H1 (cell line): Measurements from ENCODE around the gene FOXN3. TPM values are rescaled to one million over a fixed set of nuclear protein-coding genes. Genes with fewer than 3 reads are reported as not detected.

Source experiments
- ASH2L ChIP-seq: fragments of 200-600, 300-600 bp; sonication (generic); IDR thresholded peaks from one replicate; pipeline ENCODE4 v1.7.1; 2017; ENCODE audit warnings: low read length
- ATF2 ChIP-seq: IDR thresholded peaks from 2 replicates; pipeline ENCODE4 v1.6.1; 2012; ENCODE audit warnings: low read length, inconsistent platforms
- CREB1 ChIP-seq: IDR thresholded peaks from 2 replicates; pipeline ENCODE4 v1.6.1; 2012; ENCODE audit warnings: inconsistent platforms
- POLR2A ChIP-seq, 2 experiments: IDR thresholded peaks; 1 replicate in 1 of 2; 2 replicates in 1 of 2; pipeline ENCODE4 v1.6.1; 2011; ENCODE audit warnings: low read depth in 2 of 2, low read length in 2 of 2, mild to moderate bottlenecking in 2 of 2; ENCODE audit errors: control extremely low read depth in 1 of 2
- SP2 ChIP-seq: IDR thresholded peaks from 2 replicates; pipeline ENCODE4 v1.6.1; 2012; ENCODE audit warnings: mild to moderate bottlenecking, low read length, inconsistent platforms
- SUZ12 ChIP-seq: fragments of 200-600 bp; sonication (generic); IDR thresholded peaks from 2 replicates; pipeline ENCODE4 v1.6.1; 2012; ENCODE audit warnings: mild to moderate bottlenecking, inconsistent platforms, low read length, moderate library complexity, mixed read lengths
- polyA plus RNA-seq, 7 experiments: library from polyadenylated mRNA; depleted of rRNA in 3 of 7; stranded (reverse) in 5 of 7; unstranded in 2 of 7; fragments of >200 nt in 5 of 7; fragments of 200-250 nt in 2 of 7; gene quantifications; 1 replicate in 5 of 7; 2 replicates in 1 of 7; 4 replicates in 1 of 7; pipeline versions ENCODE4 v1.2.1 to v1.2.3, GENCODE V29; 2011 to 2013; ENCODE audit warnings: missing spikeins in 2 of 7, mixed read lengths in 2 of 7
- total RNA-seq: library from RNA; stranded (reverse); fragmentation: NEBNext Ultra II Directional; extraction: Animal tissue kit (Norgen Biotek cat#: 25700); gene quantifications from 2 replicates; pipeline ENCODE4 v1.2.1, GENCODE V29; 2021

FOXN3 gene
- total and polyA plus RNA-seq, 2 of the 8 experiments (the other 6 are each of a cell fraction or from before 2014, with no cell fraction given): 52.6 to 178 TPM

DNA sequence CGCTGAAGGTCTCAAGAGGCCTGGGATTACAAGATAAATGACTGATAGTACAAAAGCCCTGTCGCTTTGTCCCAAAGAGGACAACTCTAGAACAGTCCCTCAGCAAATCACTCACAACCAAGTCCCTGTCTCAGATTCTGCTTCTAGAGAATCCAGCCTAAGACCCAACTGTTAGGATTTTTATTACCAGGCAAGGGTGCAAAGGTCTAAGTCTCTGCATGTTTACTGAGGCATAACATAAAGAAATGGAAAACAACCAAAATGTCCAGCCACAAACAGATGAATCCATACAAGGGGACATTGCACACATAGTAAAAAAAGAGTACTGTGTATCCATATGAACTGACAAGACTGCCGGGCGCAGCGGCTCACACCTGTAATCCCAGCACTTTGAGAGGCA is 104.1 kb downstream of the FOXN3 start (continued):
- TF ChIP-seq SUZ12 (no peak), CREB1 (no peak), POLR2A (IDR thresholded peaks at IDR 0.05; ENCODE audit: control extremely low read depth in 1 of 2, low read depth in 2 of 2, low read length in 2 of 2) (no peak), ATF2 (no peak), SP2 (no peak), ASH2L (no peak)
